Measurements from ENCODE around the gene VAMP5.

Gene VAMP5

DNA sequence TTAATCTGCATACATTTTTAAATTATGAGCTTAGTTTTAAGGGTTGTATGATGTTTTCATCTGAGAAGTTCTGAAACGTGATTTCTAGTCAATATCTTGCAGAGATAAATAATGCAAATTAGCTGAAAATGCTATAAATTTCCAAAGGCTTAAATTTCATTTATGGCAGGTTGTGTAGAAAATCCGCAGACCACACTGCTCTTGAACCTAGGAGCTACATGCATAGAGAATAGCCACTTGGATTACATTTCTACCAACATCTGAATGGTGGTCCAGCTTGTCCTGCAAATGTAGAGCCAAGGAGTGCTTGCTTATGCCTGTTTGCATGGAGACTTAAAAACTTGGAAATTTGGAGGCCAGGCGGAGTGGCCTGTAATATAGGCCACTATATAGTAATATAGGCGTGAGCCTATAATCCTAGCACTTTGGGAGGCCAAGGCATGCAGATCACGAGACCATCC is 38.4 kb upstream of the VAMP5 start:
- Mint-ChIP-seq H3K27ac (no peak overlapping the region), H3K9me3 (no peaks in the 10 kb centered on the region), H3K4me3 (no peak overlapping the region), H3K36me3 (ENCODE audit: low read depth) (peaks cover 49% of the 10 kb centered on the region), H3K4me1 (peaks cover 47% of the 10 kb centered on the region), H3K27me3 (ENCODE audit: low read depth, poor library complexity) (no peaks in the 10 kb centered on the region)
- TF ChIP-seq, protein P1, sequence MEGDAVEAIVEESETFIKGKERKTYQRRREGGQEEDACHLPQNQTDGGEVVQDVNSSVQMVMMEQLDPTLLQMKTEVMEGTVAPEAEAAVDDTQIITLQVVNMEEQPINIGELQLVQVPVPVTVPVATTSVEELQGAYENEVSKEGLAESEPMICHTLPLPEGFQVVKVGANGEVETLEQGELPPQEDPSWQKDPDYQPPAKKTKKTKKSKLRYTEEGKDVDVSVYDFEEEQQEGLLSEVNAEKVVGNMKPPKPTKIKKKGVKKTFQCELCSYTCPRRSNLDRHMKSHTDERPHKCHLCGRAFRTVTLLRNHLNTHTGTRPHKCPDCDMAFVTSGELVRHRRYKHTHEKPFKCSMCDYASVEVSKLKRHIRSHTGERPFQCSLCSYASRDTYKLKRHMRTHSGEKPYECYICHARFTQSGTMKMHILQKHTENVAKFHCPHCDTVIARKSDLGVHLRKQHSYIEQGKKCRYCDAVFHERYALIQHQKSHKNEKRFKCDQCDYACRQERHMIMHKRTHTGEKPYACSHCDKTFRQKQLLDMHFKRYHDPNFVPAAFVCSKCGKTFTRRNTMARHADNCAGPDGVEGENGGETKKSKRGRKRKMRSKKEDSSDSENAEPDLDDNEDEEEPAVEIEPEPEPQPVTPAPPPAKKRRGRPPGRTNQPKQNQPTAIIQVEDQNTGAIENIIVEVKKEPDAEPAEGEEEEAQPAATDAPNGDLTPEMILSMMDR (IDR thresholded peaks at IDR 0.05) = no peak
- DNase-seq = no peak

DNA sequence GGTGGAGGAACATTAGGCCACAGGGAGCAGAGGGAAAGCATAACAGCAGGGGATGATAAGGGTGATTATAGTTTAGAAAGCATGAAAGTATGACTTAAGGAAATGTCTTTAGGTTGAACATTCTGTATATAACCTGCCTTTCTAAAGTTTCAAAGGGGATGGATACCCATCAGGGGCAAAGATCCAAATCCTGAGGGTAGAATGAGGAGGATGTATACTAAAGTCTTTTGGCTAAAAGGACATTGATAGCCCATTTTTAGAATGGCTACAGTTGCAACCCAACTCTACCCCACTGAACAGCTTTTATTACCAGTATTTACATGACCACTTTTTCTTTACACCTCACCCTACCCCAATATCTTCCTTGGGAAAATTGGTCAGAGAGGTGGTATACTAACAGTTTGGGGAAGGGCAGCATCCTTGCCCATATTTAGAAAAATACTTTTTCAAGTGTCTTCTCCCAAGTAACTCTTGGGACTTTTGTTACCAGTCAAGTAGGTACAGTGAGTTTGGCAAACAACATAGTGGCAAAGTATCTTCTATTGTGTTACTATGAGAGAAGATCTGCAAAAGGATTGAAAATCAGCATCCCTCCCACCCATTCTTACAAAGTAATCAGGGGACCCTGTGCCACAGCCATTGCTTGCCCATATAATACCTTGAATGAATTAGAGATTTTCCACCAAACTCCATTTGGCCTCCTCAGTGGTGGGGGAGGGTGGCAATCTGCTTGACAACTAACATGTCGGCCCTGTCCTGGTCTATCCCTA is 37.0 kb upstream of the VAMP5 start:
- no peaks in the 10 kb centered on the region for H3K9me3 Mint-ChIP-seq
- peak overlapping the region; percentile 76 for H3K27ac Mint-ChIP-seq
- H3K4me3 Mint-ChIP-seq = no peak overlapping the region
- DNase-seq = no peak
- peaks cover 44% of the 10 kb centered on the region for H3K36me3 Mint-ChIP-seq (ENCODE audit: low read depth)
- TF ChIP-seq, protein P1 (IDR thresholded peaks at IDR 0.05) = no peak
- peaks cover 32% of the 10 kb centered on the region for H3K4me1 Mint-ChIP-seq
- no peaks in the 10 kb centered on the region for H3K27me3 Mint-ChIP-seq (ENCODE audit: low read depth, poor library complexity)

DNA sequence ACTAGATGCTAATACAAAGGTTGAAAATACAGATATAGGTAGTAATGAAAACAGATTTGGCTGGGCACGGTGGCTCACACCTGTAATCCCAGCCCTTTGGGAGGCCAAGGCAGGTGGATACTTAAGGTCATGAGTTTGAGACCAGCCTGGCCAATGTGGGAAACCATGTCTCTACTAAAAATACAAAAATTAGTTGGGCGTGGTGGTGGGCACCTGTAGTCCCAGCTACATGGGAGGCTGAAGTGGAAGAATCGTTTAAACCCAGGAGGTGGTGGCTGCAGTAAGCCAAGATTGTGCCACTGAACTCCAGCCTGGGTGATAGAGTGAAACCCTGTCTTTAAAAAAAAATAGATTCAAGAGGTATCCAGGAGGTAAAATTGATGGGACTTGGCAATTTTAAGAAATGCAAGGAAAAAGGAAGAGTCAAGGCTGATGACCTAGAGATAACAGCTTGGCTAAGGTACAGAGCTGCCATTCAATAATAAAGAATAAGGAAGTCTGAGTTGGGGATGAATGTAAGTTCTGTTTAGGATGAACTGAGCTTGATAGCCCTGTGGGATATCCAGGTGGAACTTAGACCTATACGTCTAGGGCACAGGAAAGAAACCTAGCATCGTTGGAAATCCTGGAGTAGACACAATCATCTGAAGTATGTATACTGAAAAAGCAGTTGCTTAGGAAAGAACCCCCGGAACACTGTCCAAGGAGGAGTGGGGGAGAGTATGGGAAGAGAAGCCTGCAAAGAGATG is 36.2 kb upstream of the VAMP5 start:
- H3K9me3 Mint-ChIP-seq = no peaks in the 10 kb centered on the region
- peak overlapping the region; percentile 76 for H3K27ac Mint-ChIP-seq
- H3K4me1 Mint-ChIP-seq = peaks cover 24% of the 10 kb centered on the region
- DNase-seq = no peak
- no peak overlapping the region for H3K4me3 Mint-ChIP-seq
- no peaks in the 10 kb centered on the region for H3K27me3 Mint-ChIP-seq (ENCODE audit: low read depth, poor library complexity)
- H3K36me3 Mint-ChIP-seq (ENCODE audit: low read depth) = peaks cover 36% of the 10 kb centered on the region
- TF ChIP-seq, protein P1 (IDR thresholded peaks at IDR 0.05) = no peak

DNA sequence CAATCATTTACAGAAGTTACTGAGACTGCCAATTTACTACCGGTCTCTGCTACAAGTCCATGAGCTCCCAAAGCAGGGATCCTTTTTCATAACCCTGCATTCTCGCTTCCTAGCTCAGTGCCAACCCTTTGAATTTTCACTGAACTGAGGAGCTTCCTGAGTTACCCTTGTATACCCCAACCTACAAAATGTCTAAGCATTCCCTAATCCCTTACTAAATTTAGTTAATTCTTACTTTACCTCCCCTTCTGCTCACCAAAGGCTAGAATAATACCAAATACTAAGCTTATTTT is 35.7 kb upstream of the VAMP5 start:
- no peak overlapping the region for H3K4me3 Mint-ChIP-seq
- DNase-seq = no peak
- no peaks in the 10 kb centered on the region for H3K27me3 Mint-ChIP-seq (ENCODE audit: low read depth, poor library complexity)
- H3K4me1 Mint-ChIP-seq = peaks cover 19% of the 10 kb centered on the region
- no peaks in the 10 kb centered on the region for H3K9me3 Mint-ChIP-seq
- peaks cover 32% of the 10 kb centered on the region for H3K36me3 Mint-ChIP-seq (ENCODE audit: low read depth)
- peak overlapping the region; percentile 76 for H3K27ac Mint-ChIP-seq
- TF ChIP-seq, protein P1 (IDR thresholded peaks at IDR 0.05) = no peak

DNA sequence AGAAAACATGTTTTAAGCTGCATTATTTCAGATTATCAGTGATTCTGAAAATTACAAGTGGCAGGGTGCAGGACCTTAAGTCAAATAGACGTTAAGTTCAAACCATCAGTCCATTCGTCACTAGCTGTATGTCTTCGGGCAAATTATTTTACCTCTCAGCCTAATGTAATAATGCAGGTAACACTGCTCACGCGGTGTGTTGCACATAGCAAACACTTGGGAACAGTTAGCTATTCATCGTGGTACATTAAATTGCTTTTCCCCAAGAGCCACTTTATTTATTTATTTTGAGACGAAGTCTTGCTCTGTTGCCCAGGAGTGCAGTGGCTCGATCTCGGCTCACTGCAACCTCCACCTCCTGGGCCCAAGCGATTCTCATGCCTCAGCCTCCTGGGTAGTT is 35.1 kb upstream of the VAMP5 start:
- TF ChIP-seq, protein P1 (IDR thresholded peaks at IDR 0.05) = no peak
- Mint-ChIP-seq H3K27me3 (ENCODE audit: low read depth, poor library complexity) (no peaks in the 10 kb centered on the region), H3K9me3 (no peaks in the 10 kb centered on the region), H3K27ac (no peak overlapping the region), H3K4me3 (no peak overlapping the region), H3K4me1 (peaks cover 14% of the 10 kb centered on the region), H3K36me3 (ENCODE audit: low read depth) (peaks cover 34% of the 10 kb centered on the region)
- no peak for DNase-seq
